ENCODE measurements around the gene C1QB.
"Not testable (repeated sequence)": the region's sequence is repeated elsewhere in the genome, so short reads cannot be mapped to it uniquely, and the experiment has no call there.

The C1QB gene

GRCh38 chr1:22699681-22700520 lies 46.9 kb downstream of the C1QB start:
- DNase-seq: no peak

- no peak for DNase-seq
These were observed 49.5 kb downstream of the C1QB start for GRCh38 chr1:22702296-22703085.

GRCh38 chr1:22704440-22705067 lies 51.5 kb downstream of the C1QB start:
- DNase-seq: peak; percentile 85

GRCh38 chr1:22705586-22705985 lies 52.5 kb downstream of the C1QB start:
- DNase-seq: no peak

- not testable (repeated sequence) for DNase-seq
These were observed 53.1 kb downstream of the C1QB start for GRCh38 chr1:22706100-22706499.

- DNase-seq: no peak
These were observed 55.7 kb downstream of the C1QB start for GRCh38 chr1:22708777-22709176.

GRCh38 chr1:22709227-22709626 lies 56.2 kb downstream of the C1QB start:
- DNase-seq: peak; percentile 16

GRCh38 chr1:22709891-22710700 lies 57.1 kb downstream of the C1QB start:
- peak; percentile 64 for DNase-seq

GRCh38 chr1:22710701-22711049 lies 57.6 kb downstream of the C1QB start, which contains the start of gene EPHB2:
TSS of gene EPHB2 (plus strand) at chr1:22710839. CDS start at chr1:22710983, 144 bp downstream.
- DNase-seq: peak; percentile 48

- DNase-seq: no peak
These were observed 58.0 kb downstream of the C1QB start for GRCh38 chr1:22711071-22711470.

All from fibroblast of skin of back (primary cell).